ENCODE measurements around the gene TAS2R41.
"Not testable (repeated sequence)": the region's sequence is repeated elsewhere in the genome, so short reads cannot be mapped to it uniquely, and the experiment has no call there.

TAS2R41 gene

GRCh38 chr7:143518521-143518920 is 40.8 kb downstream of the TAS2R41 start:
- Histone ChIP-seq H3K9me3 (ENCODE audit: control insufficient read depth, insufficient read depth, low read length) (no peaks in the 10 kb centered on the region), H3K4me3 (ENCODE audit: low read depth, low read length) (no peak overlapping the region), H3K27me3 (ENCODE audit: control insufficient read depth, insufficient read depth, low read length) (no peaks in the 10 kb centered on the region; the same call in 1 of the 2 replicates), H3K9ac (ENCODE audit: low read depth, low read length) (no peak overlapping the region), H3K27ac (ENCODE audit: low read depth, low read length) (peak overlapping the region; percentile 75), H3K36me3 (ENCODE audit: control insufficient read depth, insufficient read depth, low read length) (no peaks in the 10 kb centered on the region), H3K4me1 (ENCODE audit: control insufficient read depth, insufficient read depth, low read length) (peaks cover 22% of the 10 kb centered on the region)

- Histone ChIP-seq H3K27ac (ENCODE audit: low read depth, low read length) (peak overlapping the region; percentile 24), H3K4me3 (ENCODE audit: low read depth, low read length) (no peak overlapping the region), H3K9ac (ENCODE audit: low read depth, low read length) (no peak overlapping the region), H3K36me3 (ENCODE audit: control insufficient read depth, insufficient read depth, low read length) (no peaks in the 10 kb centered on the region), H3K27me3 (ENCODE audit: control insufficient read depth, insufficient read depth, low read length) (no peaks in the 10 kb centered on the region; the same call in 1 of the 2 replicates), H3K9me3 (ENCODE audit: control insufficient read depth, insufficient read depth, low read length) (no peaks in the 10 kb centered on the region), H3K4me1 (ENCODE audit: control insufficient read depth, insufficient read depth, low read length) (peaks cover 22% of the 10 kb centered on the region)
These were observed 41.3 kb downstream of the TAS2R41 start for GRCh38 chr7:143518941-143519340.

GRCh38 chr7:143519411-143520131 is 41.9 kb downstream of the TAS2R41 start:
- Histone ChIP-seq H3K27me3 (ENCODE audit: control insufficient read depth, insufficient read depth, low read length) (no peaks in the 10 kb centered on the region; the same call in 1 of the 2 replicates), H3K36me3 (ENCODE audit: control insufficient read depth, insufficient read depth, low read length) (no peaks in the 10 kb centered on the region), H3K9me3 (ENCODE audit: control insufficient read depth, insufficient read depth, low read length) (no peaks in the 10 kb centered on the region), H3K4me1 (ENCODE audit: control insufficient read depth, insufficient read depth, low read length) (peaks cover 22% of the 10 kb centered on the region), H3K27ac (ENCODE audit: low read depth, low read length) (no peak overlapping the region), H3K9ac (ENCODE audit: low read depth, low read length) (no peak overlapping the region), H3K4me3 (ENCODE audit: low read depth, low read length) (no peak overlapping the region)

GRCh38 chr7:143522309-143522916 is 44.7 kb downstream of the TAS2R41 start:
- H3K27ac ChIP-seq (ENCODE audit: low read depth, low read length); H3K9ac ChIP-seq (ENCODE audit: low read depth, low read length); H3K36me3 ChIP-seq (ENCODE audit: control insufficient read depth, insufficient read depth, low read length); H3K4me3 ChIP-seq (ENCODE audit: low read depth, low read length); H3K9me3 ChIP-seq (ENCODE audit: control insufficient read depth, insufficient read depth, low read length); H3K27me3 ChIP-seq (ENCODE audit: control insufficient read depth, insufficient read depth, low read length): not testable (repeated sequence)
- peaks cover 16% of the 10 kb centered on the region for H3K4me1 ChIP-seq (ENCODE audit: control insufficient read depth, insufficient read depth, low read length)
